H9 (cell line): ENCODE measurements around the gene CD9. TPM values are rescaled to one million over a fixed set of nuclear protein-coding genes. Genes with fewer than 3 reads are reported as not detected.

ENCODE experiments used
- DNase-seq: peaks from one replicate; pipeline ENCODE4 v3.0.0-alpha.2; 2017
- H2AFZ ChIP-seq: one replicate; pipeline ENCODE4 v1.6.1; 2013; ENCODE audit warnings: mild to moderate bottlenecking, low read length, control low read depth, moderate library complexity
- H2AK5ac ChIP-seq: 2 replicates; pipeline ENCODE4 v1.6.1; 2013; ENCODE audit warnings: low read length, control low read depth, mixed read lengths; ENCODE audit not compliant: insufficient read length
- H2BK120ac ChIP-seq: one replicate; pipeline ENCODE4 v1.6.1; 2013; ENCODE audit warnings: low read depth, mild to moderate bottlenecking, low read length, control low read depth, inconsistent platforms; ENCODE audit not compliant: poor library complexity, severe bottlenecking
- H2BK12ac ChIP-seq: 2 replicates; pipeline ENCODE4 v1.6.1; 2013; ENCODE audit warnings: low read length, control low read depth, mixed read lengths, low read depth; ENCODE audit not compliant: insufficient read length
- H2BK15ac ChIP-seq: 2 replicates; pipeline ENCODE4 v1.6.1; 2013; ENCODE audit warnings: low read depth, low read length, control low read depth
- H2BK20ac ChIP-seq: one replicate; pipeline ENCODE4 v1.6.1; 2013; ENCODE audit warnings: low read depth, mild to moderate bottlenecking, low read length, control low read depth, inconsistent platforms; ENCODE audit not compliant: poor library complexity, severe bottlenecking
- H2BK5ac ChIP-seq: 2 replicates; pipeline ENCODE4 v1.6.1; 2013; ENCODE audit warnings: low read length, control low read depth, mixed read lengths; ENCODE audit not compliant: insufficient read length
- H3K14ac ChIP-seq: 2 replicates; pipeline ENCODE4 v1.6.1; 2013; ENCODE audit warnings: low read length, control low read depth; ENCODE audit not compliant: insufficient read depth
- H3K18ac ChIP-seq: 2 replicates; pipeline ENCODE4 v1.6.1; 2013; ENCODE audit warnings: low read depth, mild to moderate bottlenecking, mixed read lengths, low read length, control low read depth; ENCODE audit not compliant: insufficient read length
- H3K23ac ChIP-seq: 2 replicates; pipeline ENCODE4 v1.6.1; 2013; ENCODE audit warnings: low read length, control low read depth, mixed read lengths, low read depth; ENCODE audit not compliant: insufficient read length
- H3K23me2 ChIP-seq: 2 replicates; pipeline ENCODE4 v1.6.1; 2013; ENCODE audit warnings: low read depth, mild to moderate bottlenecking, mixed read lengths, low read length, control low read depth; ENCODE audit not compliant: insufficient read length, poor library complexity, severe bottlenecking
- H3K27ac ChIP-seq: 2 replicates; pipeline ENCODE4 v1.5.1; 2013; ENCODE audit warnings: low read length, control low read depth, mixed read lengths, low read depth; ENCODE audit not compliant: insufficient read length
- H3K27me3 ChIP-seq: 2 replicates; pipeline ENCODE4 v1.6.1; 2013; ENCODE audit warnings: low read length, control low read depth, inconsistent platforms; ENCODE audit not compliant: insufficient read depth
- H3K4ac ChIP-seq: 2 replicates; pipeline ENCODE4 v1.6.1; 2013; ENCODE audit warnings: low read depth, mild to moderate bottlenecking, control low read depth, inconsistent platforms, low read length, moderate library complexity
- H3K4me1 ChIP-seq: 2 replicates; pipeline ENCODE4 v1.6.1; 2013; ENCODE audit warnings: low read length, control low read depth, inconsistent platforms; ENCODE audit not compliant: insufficient read depth
- H3K4me2 ChIP-seq: 2 replicates; pipeline ENCODE4 v1.6.1; 2013; ENCODE audit warnings: low read length, control low read depth, mixed read lengths; ENCODE audit not compliant: insufficient read length, insufficient read depth
- H3K56ac ChIP-seq: 2 replicates; pipeline ENCODE4 v1.6.1; 2013; ENCODE audit warnings: low read depth, mild to moderate bottlenecking, mixed read lengths, low read length, control low read depth; ENCODE audit not compliant: insufficient read length
- H3K79me1 ChIP-seq: 2 replicates; pipeline ENCODE4 v1.6.1; 2013; ENCODE audit warnings: low read depth, mild to moderate bottlenecking, moderate library complexity, low read length, control low read depth, inconsistent platforms; ENCODE audit not compliant: insufficient read depth, poor library complexity, severe bottlenecking
- H3K79me2 ChIP-seq: 2 replicates; pipeline ENCODE4 v1.6.1; 2013; ENCODE audit warnings: low read length, control low read depth, inconsistent platforms; ENCODE audit not compliant: insufficient read depth
- H3K9ac ChIP-seq: 2 replicates; pipeline ENCODE4 v1.6.1; 2013; ENCODE audit warnings: low read length, control low read depth, mixed read lengths; ENCODE audit not compliant: insufficient read length; ENCODE audit errors: extremely low read depth
- H3K9me3 ChIP-seq: one replicate; pipeline ENCODE4 v1.6.1; 2013; ENCODE audit warnings: low read depth, low read length, inconsistent platforms; ENCODE audit not compliant: control insufficient read depth
- H3T11ph ChIP-seq: one replicate; pipeline ENCODE4 v1.6.1; 2013; ENCODE audit warnings: mild to moderate bottlenecking, low read length, control low read depth, inconsistent platforms
- H4K20me1 ChIP-seq: one replicate; pipeline ENCODE4 v1.6.1; 2013; ENCODE audit not compliant: control insufficient read depth, insufficient read length, insufficient read depth
- H4K5ac ChIP-seq: 2 replicates; pipeline ENCODE4 v1.6.1; 2013; ENCODE audit warnings: low read depth, mild to moderate bottlenecking, mixed read lengths, low read length, control low read depth; ENCODE audit not compliant: insufficient read length
- H4K8ac ChIP-seq: replicated peaks from 2 replicates; pipeline ENCODE4 v1.6.1; 2013; ENCODE audit warnings: low read length, control low read depth, mixed read lengths, low read depth; ENCODE audit not compliant: insufficient read length
- H4K91ac ChIP-seq: 2 replicates; pipeline ENCODE4 v1.6.1; 2013; ENCODE audit warnings: low read depth, mild to moderate bottlenecking, moderate library complexity, mixed read lengths, low read length, control low read depth; ENCODE audit not compliant: insufficient read length
- H3K27ac Mint-ChIP-seq, 3 experiments: 2 replicates in 2 of 3; 3 replicates in 1 of 3; pipeline ENCODE4 v1.8.0; 2020 to 2021; ENCODE audit warnings: mixed read lengths in 3 of 3, mild to moderate bottlenecking in 1 of 3, moderate library complexity in 1 of 3
- H3K27me3 Mint-ChIP-seq: 2 replicates; pipeline ENCODE4 v1.8.0; 2021; ENCODE audit warnings: low read depth, mild to moderate bottlenecking, moderate library complexity, mixed read lengths
- H3K36me3 Mint-ChIP-seq, 3 experiments: 2 replicates in 2 of 3; 3 replicates in 1 of 3; pipeline ENCODE4 v1.8.0; 2020 to 2021; ENCODE audit warnings: low read depth in 3 of 3, mixed read lengths in 3 of 3; ENCODE audit not compliant: insufficient read depth in 1 of 3
- H3K4me1 Mint-ChIP-seq, 2 experiments: 2 replicates each; pipeline ENCODE4 v1.8.0; 2020; ENCODE audit warnings: mixed read lengths in 2 of 2
- H3K4me3 Mint-ChIP-seq, 2 experiments: 2 replicates in 1 of 2; 3 replicates in 1 of 2; pipeline ENCODE4 v1.8.0; 2020 to 2021; ENCODE audit warnings: mild to moderate bottlenecking in 2 of 2, mixed read lengths in 2 of 2, moderate library complexity in 1 of 2
- H3K9me3 Mint-ChIP-seq, 2 experiments: 2 replicates in 1 of 2; 3 replicates in 1 of 2; pipeline ENCODE4 v1.8.0; 2020; ENCODE audit warnings: mild to moderate bottlenecking in 2 of 2, mixed read lengths in 2 of 2, moderate library complexity in 1 of 2
- CTCF ChIP-seq: fragments of 200-600 bp; sonication (generic); conservative IDR thresholded peaks from 3 replicates; pipeline ENCODE4 v1.8.0; 2021; ENCODE audit warnings: antibody characterized with exemption, mild to moderate bottlenecking
- WGBS: extraction: QIAGEN DNeasy Blood & Tissue Kit; methylation state at CpG from one replicate; pipeline ENCODE4 v1.1.7; 2013; ENCODE audit warnings: missing lambda C conversion rate, low lambda C conversion rate, mixed read lengths; ENCODE audit not compliant: insufficient read length; ENCODE audit errors: extremely low coverage; 5-methylcytosine and 5-hydroxymethylcytosine counted together
- total RNA-seq: library from RNA; stranded (reverse); gene quantifications from 2 replicates; pipeline ENCODE4 v1.2.1, GENCODE V29; 2021

CD9 gene
- total RNA-seq, 1 experiment from 2014 or later = 132 TPM

GRCh38 chr12:6282453-6282840, 82.2 kb downstream of the CD9 start:
- no peaks in the 10 kb centered on the region for H4K20me1 ChIP-seq
- no peak overlapping the region for H2BK20ac ChIP-seq
- H3K27ac ChIP-seq = no peak overlapping the region
- Mint-ChIP-seq H3K9me3 (no peaks in the 10 kb centered on the region; a peak in 2 of 5 replicates), H3K4me1 (peaks cover 40% of the 10 kb centered on the region in 2 experiments), H3K27me3 (peaks cover 13% of the 10 kb centered on the region), H3K36me3 (no peaks in the 10 kb centered on the region; a peak in 1 of 7 replicates), H3K4me3 (no peak overlapping the region), H3K27ac (no peak overlapping the region; a peak in 2 of 7 replicates)
- TF ChIP-seq CTCF = no peak
- DNase-seq = no peak
- no peak overlapping the region for H2BK12ac ChIP-seq
- no peak overlapping the region for H4K8ac ChIP-seq
- no peak overlapping the region for H3T11ph ChIP-seq
- no peak overlapping the region for H4K5ac ChIP-seq
- no peak overlapping the region for H2BK5ac ChIP-seq
- no peak overlapping the region for H3K4me2 ChIP-seq
- H3K79me1 ChIP-seq = no peaks in the 10 kb centered on the region
- no peak overlapping the region for H2AK5ac ChIP-seq
- H3K79me2 ChIP-seq = no peaks in the 10 kb centered on the region
- no peak overlapping the region for H3K56ac ChIP-seq
- H2BK120ac ChIP-seq = no peak overlapping the region
- H3K27me3 ChIP-seq = no peaks in the 10 kb centered on the region
- H3K14ac ChIP-seq = no peak overlapping the region
- H3K18ac ChIP-seq = no peak overlapping the region
- no peak overlapping the region for H4K91ac ChIP-seq
- no CpG with 5 or more reads among the region's 4 CpGs for WGBS
- H3K9me3 ChIP-seq = no peaks in the 10 kb centered on the region
- peaks cover 4% of the 10 kb centered on the region for H3K23me2 ChIP-seq
- no peak overlapping the region for H3K9ac ChIP-seq
- no peak overlapping the region for H2AFZ ChIP-seq
- peaks cover 9% of the 10 kb centered on the region; the same call in 1 of the 2 replicates for H3K4me1 ChIP-seq
- H3K23ac ChIP-seq = no peak overlapping the region
- no peak overlapping the region for H3K4ac ChIP-seq
- no peak overlapping the region for H2BK15ac ChIP-seq
